GM12891 (cell line): ENCODE results near the gene POLR1D.

Experiments
- POLR2A ChIP-seq: IDR thresholded peaks from 2 replicates; pipeline ENCODE4 v1.6.1; 2011; ENCODE audit warnings: low read depth, low read length, control low read depth
- POLR2AphosphoS5 ChIP-seq: IDR thresholded peaks from 2 replicates; pipeline ENCODE4 v1.6.1; 2011; ENCODE audit warnings: low read depth, low read length, control low read depth

DNA sequence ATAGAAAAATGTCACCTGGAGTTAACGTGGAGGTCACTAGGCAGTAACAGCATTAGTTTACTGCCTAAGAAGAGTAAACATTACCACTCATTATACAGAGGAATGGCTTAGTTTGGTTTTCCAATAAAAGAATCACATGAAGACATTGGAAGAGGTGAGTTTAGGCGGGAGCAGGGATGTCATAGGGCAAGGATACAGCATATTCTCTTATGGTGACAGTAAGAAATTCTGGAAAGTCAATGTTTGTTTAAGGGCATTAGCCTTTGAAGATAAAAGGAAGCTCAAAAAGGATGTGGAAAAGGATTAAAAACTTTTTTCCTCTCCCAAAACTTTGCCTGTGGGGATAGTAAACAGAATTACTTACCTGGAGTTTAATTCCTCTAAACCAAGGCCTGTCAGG lies 4.1 kb downstream of the POLR1D start:
- no peak for TF ChIP-seq POLR2A
- no peak for TF ChIP-seq POLR2AphosphoS5
